Measurements from ENCODE around the gene LHPP.

The LHPP gene

GRCh38 chr10:124522131-124522932 lies 60.7 kb downstream of the LHPP start:
- no peak overlapping the region for H3K4me3 ChIP-seq (ENCODE audit: low read length)
- no peak for TF ChIP-seq ZNF274 (IDR thresholded peaks at IDR 0.05; ENCODE audit: low read depth, low read length)

- no peak for TF ChIP-seq ZNF274 (IDR thresholded peaks at IDR 0.05; ENCODE audit: low read depth, low read length)
- H3K4me3 ChIP-seq (ENCODE audit: low read length), result no peak overlapping the region
Measured at GRCh38 chr10:124522933-124523871, 61.6 kb downstream of the LHPP start.

DNA sequence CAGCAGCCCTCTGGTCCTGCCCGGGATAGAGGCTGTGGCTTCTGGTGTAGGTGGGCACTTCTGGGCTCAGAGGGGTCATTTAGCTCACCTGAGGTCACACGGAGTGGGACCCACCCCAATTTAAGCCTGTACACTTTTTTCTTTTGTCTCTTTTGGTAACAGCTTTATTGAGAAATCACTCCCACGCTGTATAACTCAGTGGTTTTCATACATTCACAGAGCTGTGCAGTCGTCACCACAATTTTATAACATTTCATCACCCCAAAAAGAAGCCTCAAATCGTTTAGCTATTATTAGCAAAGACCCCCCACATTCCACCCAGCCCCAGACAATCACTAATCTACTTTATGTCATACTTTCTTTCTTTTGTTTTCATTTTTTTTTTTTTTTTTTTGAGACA lies 62.3 kb downstream of the LHPP start:
- no peak overlapping the region for H3K4me3 ChIP-seq (ENCODE audit: low read length)
- TF ChIP-seq ZNF274 (IDR thresholded peaks at IDR 0.05; ENCODE audit: low read depth, low read length), result no peak

GRCh38 chr10:124524991-124525653 lies 63.5 kb downstream of the LHPP start:
- H3K4me3 ChIP-seq (ENCODE audit: low read length), result no peak overlapping the region
- TF ChIP-seq ZNF274 (IDR thresholded peaks at IDR 0.05; ENCODE audit: low read depth, low read length), result no peak

- H3K4me3 ChIP-seq (ENCODE audit: low read length), result no peak overlapping the region
- no peak for TF ChIP-seq ZNF274 (IDR thresholded peaks at IDR 0.05; ENCODE audit: low read depth, low read length)
Measured at GRCh38 chr10:124525751-124526600, 64.4 kb downstream of the LHPP start.

- no peak overlapping the region for H3K4me3 ChIP-seq (ENCODE audit: low read length)
- no peak for TF ChIP-seq ZNF274 (IDR thresholded peaks at IDR 0.05; ENCODE audit: low read depth, low read length)
Measured at GRCh38 chr10:124526621-124527267, 65.1 kb downstream of the LHPP start.

- no peak overlapping the region for H3K4me3 ChIP-seq (ENCODE audit: low read length)
- no peak for TF ChIP-seq ZNF274 (IDR thresholded peaks at IDR 0.05; ENCODE audit: low read depth, low read length)
Measured at GRCh38 chr10:124527874-124528395, 66.3 kb downstream of the LHPP start.

- no peak for TF ChIP-seq ZNF274 (IDR thresholded peaks at IDR 0.05; ENCODE audit: low read depth, low read length)
- no peak overlapping the region for H3K4me3 ChIP-seq (ENCODE audit: low read length)
Measured at GRCh38 chr10:124529661-124530214, 68.1 kb downstream of the LHPP start.

DNA sequence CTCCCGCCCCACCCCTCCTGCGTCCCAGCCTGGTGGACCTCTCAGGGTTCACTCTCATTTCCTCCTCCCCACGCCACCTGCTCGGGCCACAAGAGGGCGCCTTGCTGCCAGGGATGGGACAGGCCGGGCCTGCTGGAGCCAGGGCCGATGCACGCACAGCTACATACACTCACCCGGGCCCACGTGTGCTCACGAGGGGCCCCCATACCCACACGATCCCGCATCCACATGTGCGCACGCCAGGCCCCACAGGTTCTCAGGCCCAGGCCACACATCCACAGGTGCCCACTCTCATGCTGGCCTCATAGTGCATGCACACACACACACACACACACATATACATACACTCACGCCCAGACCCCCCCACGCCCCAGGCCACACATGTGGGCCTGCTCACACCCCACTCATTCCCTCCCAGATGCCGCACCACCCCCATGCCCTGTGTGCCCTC lies 68.6 kb downstream of the LHPP start:
- H3K4me3 ChIP-seq (ENCODE audit: low read length), result no peak overlapping the region
- no peak for TF ChIP-seq ZNF274 (IDR thresholded peaks at IDR 0.05; ENCODE audit: low read depth, low read length)

DNA sequence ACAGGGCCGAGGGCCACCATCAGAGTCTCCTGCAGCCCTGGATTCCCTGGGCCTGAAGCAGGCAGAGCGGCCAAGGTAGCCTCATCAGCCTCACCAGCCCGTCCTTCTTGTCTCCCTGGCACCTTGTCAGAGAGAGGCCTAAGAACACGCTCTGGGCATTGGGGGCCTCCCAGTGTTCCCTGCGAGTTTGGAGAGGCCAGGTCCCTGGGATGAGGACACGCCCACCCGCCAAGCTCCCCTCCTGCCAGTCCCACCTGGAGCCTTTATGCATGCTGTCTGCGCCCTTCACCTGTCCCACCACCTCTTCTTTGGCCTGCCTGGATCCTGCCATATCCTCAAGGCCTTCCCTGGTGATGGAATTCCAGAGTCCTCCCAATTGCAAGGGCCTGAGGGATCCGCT lies 69.2 kb downstream of the LHPP start:
- no peak overlapping the region for H3K4me3 ChIP-seq (ENCODE audit: low read length)
- TF ChIP-seq ZNF274 (IDR thresholded peaks at IDR 0.05; ENCODE audit: low read depth, low read length), result no peak

- H3K4me3 ChIP-seq (ENCODE audit: low read length), result no peak overlapping the region
- no peak for TF ChIP-seq ZNF274 (IDR thresholded peaks at IDR 0.05; ENCODE audit: low read depth, low read length)
Measured at GRCh38 chr10:124532106-124532641, 70.6 kb downstream of the LHPP start.

DNA sequence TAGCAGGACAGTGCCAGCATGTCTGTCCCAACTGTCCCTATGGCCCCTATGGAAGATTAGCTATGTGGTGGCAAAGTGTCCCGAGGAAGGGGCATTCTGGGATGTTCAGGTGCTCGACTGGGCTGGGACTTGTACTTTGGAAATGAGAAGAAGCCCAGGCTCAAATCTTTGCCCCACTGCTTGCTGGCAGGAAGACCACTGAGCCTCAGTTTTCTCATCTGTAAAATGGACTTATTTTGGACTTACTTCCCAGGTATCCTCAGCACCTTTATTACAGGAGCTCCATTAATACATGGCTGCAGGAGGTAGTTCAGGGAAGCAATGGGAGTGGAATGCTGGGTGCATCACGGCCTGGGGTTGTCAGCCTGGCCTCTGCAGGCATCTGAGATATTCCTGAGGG lies 71.2 kb downstream of the LHPP start:
- H3K4me3 ChIP-seq (ENCODE audit: low read length), result no peak overlapping the region
- no peak for TF ChIP-seq ZNF274 (IDR thresholded peaks at IDR 0.05; ENCODE audit: low read depth, low read length)
